ENCODE results near the gene SLC44A5. TPM values are rescaled to one million over a fixed set of nuclear protein-coding genes. Genes with fewer than 3 reads are reported as not detected.

Gene SLC44A5
- total RNA-seq, 1 experiment from 2014 or later: 0.18 TPM

GRCh38 chr1:75554181-75554580 is 56.7 kb downstream of the SLC44A5 start:
- DNase-seq (ENCODE audit: low read depth, low spot score): no peak
- no peak overlapping the region for H3K4me3 ChIP-seq (ENCODE audit: low read depth in 2 of 2, low read length in 2 of 2)
- TF ChIP-seq SIN3A (IDR thresholded peaks at IDR 0.05; ENCODE audit: borderline replicate concordance, insufficient read depth, low read depth, low read length) (no peak), POLR2AphosphoS5 (IDR thresholded peaks at IDR 0.05; ENCODE audit: low read depth, low read length) (no peak), TCF7L2 (IDR thresholded peaks at IDR 0.05; ENCODE audit: low read depth, low read length) (no peak)
- TF ChIP-seq, protein P1, sequence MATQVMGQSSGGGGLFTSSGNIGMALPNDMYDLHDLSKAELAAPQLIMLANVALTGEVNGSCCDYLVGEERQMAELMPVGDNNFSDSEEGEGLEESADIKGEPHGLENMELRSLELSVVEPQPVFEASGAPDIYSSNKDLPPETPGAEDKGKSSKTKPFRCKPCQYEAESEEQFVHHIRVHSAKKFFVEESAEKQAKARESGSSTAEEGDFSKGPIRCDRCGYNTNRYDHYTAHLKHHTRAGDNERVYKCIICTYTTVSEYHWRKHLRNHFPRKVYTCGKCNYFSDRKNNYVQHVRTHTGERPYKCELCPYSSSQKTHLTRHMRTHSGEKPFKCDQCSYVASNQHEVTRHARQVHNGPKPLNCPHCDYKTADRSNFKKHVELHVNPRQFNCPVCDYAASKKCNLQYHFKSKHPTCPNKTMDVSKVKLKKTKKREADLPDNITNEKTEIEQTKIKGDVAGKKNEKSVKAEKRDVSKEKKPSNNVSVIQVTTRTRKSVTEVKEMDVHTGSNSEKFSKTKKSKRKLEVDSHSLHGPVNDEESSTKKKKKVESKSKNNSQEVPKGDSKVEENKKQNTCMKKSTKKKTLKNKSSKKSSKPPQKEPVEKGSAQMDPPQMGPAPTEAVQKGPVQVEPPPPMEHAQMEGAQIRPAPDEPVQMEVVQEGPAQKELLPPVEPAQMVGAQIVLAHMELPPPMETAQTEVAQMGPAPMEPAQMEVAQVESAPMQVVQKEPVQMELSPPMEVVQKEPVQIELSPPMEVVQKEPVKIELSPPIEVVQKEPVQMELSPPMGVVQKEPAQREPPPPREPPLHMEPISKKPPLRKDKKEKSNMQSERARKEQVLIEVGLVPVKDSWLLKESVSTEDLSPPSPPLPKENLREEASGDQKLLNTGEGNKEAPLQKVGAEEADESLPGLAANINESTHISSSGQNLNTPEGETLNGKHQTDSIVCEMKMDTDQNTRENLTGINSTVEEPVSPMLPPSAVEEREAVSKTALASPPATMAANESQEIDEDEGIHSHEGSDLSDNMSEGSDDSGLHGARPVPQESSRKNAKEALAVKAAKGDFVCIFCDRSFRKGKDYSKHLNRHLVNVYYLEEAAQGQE (IDR thresholded peaks at IDR 0.05; ENCODE audit: insufficient read depth in 1 of 2, low read depth in 2 of 2, low read length in 1 of 2): no peak
- TF ChIP-seq, protein P2, sequence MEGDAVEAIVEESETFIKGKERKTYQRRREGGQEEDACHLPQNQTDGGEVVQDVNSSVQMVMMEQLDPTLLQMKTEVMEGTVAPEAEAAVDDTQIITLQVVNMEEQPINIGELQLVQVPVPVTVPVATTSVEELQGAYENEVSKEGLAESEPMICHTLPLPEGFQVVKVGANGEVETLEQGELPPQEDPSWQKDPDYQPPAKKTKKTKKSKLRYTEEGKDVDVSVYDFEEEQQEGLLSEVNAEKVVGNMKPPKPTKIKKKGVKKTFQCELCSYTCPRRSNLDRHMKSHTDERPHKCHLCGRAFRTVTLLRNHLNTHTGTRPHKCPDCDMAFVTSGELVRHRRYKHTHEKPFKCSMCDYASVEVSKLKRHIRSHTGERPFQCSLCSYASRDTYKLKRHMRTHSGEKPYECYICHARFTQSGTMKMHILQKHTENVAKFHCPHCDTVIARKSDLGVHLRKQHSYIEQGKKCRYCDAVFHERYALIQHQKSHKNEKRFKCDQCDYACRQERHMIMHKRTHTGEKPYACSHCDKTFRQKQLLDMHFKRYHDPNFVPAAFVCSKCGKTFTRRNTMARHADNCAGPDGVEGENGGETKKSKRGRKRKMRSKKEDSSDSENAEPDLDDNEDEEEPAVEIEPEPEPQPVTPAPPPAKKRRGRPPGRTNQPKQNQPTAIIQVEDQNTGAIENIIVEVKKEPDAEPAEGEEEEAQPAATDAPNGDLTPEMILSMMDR (IDR thresholded peaks at IDR 0.05): no peak
- H3K9me3 ChIP-seq (ENCODE audit: control insufficient read depth, insufficient read depth, low read depth, low read length): no peaks in the 10 kb centered on the region
- H3K36me3 ChIP-seq (ENCODE audit: control insufficient read depth, insufficient read depth, low read length): no peaks in the 10 kb centered on the region
- CTCF ChIA-PET: no interaction called here
- no peaks in the 10 kb centered on the region for H3K27me3 ChIP-seq (ENCODE audit: control insufficient read depth, insufficient read depth, low read length)
- H3K4me1 ChIP-seq (ENCODE audit: control insufficient read depth, insufficient read depth, low read length): no peaks in the 10 kb centered on the region
- no peak overlapping the region for H3K27ac ChIP-seq (ENCODE audit: low read length)
- BruUV-seq (replicated peaks): no TSS peak
- POLR2A ChIA-PET: no interaction called here
- in situ Hi-C loops (cut with HindIII; ENCODE audit: low pct_unique_long_range_greater_than_20kb, low sequenced_read_pairs): no loop called here
- intact Hi-C loops (cut with micrococcal nuclease; ENCODE audit: unreplicated experiment): no loop called here
- ATAC-seq: no peak

- POLR2A ChIA-PET: no interaction called here
- intact Hi-C loops (cut with micrococcal nuclease; ENCODE audit: unreplicated experiment): no loop called here
- in situ Hi-C loops (cut with HindIII; ENCODE audit: low pct_unique_long_range_greater_than_20kb, low sequenced_read_pairs): no loop called here
- Histone ChIP-seq H3K4me3 (ENCODE audit: low read depth in 2 of 2, low read length in 2 of 2) (no peak overlapping the region), H3K36me3 (ENCODE audit: control insufficient read depth, insufficient read depth, low read length) (no peaks in the 10 kb centered on the region), H3K27me3 (ENCODE audit: control insufficient read depth, insufficient read depth, low read length) (no peaks in the 10 kb centered on the region), H3K9me3 (ENCODE audit: control insufficient read depth, insufficient read depth, low read depth, low read length) (no peaks in the 10 kb centered on the region), H3K27ac (ENCODE audit: low read length) (no peak overlapping the region), H3K4me1 (ENCODE audit: control insufficient read depth, insufficient read depth, low read length) (no peaks in the 10 kb centered on the region)
- ATAC-seq (no peak), DNase-seq (ENCODE audit: low read depth, low spot score) (no peak)
- TF ChIP-seq, protein P1 (IDR thresholded peaks at IDR 0.05; ENCODE audit: insufficient read depth in 1 of 2, low read depth in 2 of 2, low read length in 1 of 2): no peak
- TF ChIP-seq, protein P2 (IDR thresholded peaks at IDR 0.05): no peak
- no peak for TF ChIP-seq TCF7L2 (IDR thresholded peaks at IDR 0.05; ENCODE audit: low read depth, low read length)
- no peak for TF ChIP-seq SIN3A (IDR thresholded peaks at IDR 0.05; ENCODE audit: borderline replicate concordance, insufficient read depth, low read depth, low read length)
- TF ChIP-seq POLR2AphosphoS5 (IDR thresholded peaks at IDR 0.05; ENCODE audit: low read depth, low read length): no peak
- no TSS peak for BruUV-seq (replicated peaks)
- CTCF ChIA-PET: no interaction called here
Observed at GRCh38 chr1:75550559-75550958, 60.4 kb downstream of the SLC44A5 start.

Measured in Panc1 (cell line).